ENCODE data around the gene PTPRD. TPM values are rescaled to one million over a fixed set of nuclear protein-coding genes. Genes with fewer than 3 reads are reported as not detected.

Gene PTPRD
- total RNA-seq, 1 experiment from 2014 or later, result 32.5 TPM

DNA sequence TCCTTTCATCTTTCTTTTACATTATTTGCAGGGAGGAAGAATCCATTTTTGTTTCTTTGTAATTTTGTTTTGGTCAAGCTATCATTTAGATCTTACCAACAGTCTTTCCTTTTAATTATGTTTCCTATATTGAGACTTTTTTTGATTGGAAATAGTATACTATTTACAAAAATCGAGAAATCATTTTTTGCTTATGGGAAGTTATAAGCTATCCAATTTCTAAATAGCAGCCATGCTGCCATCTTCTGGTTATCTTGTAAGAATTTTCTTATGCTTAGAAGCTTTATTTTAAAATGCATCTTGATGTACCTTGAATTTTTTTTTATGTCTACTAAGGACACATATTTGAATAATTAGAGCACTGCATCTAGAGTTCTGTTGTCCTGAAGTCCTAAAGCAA, 821.2 kb downstream of the PTPRD start:
- H3K27me3 ChIP-seq (ENCODE audit: insufficient read depth, low read length), result no peaks in the 10 kb centered on the region
- no peak overlapping the region for H3K27ac ChIP-seq (ENCODE audit: insufficient read length, low read depth, low read length)
- no peak overlapping the region for H3K9ac ChIP-seq (ENCODE audit: extremely low read depth, insufficient read length, low read length)
- H3K79me2 ChIP-seq (ENCODE audit: insufficient read depth, low read length), result no peaks in the 10 kb centered on the region
- H3K23ac ChIP-seq (ENCODE audit: insufficient read length, low read depth, low read length), result no peak overlapping the region
- 0 out of 5 replicates have a peak, but pooled peaks cover 0 to 1% of the 10 kb centered on the region in 2 experiments for H3K9me3 Mint-ChIP-seq
- H3K36me3 Mint-ChIP-seq (ENCODE audit: insufficient read depth in 1 of 3, low read depth in 3 of 3), result no peaks in the 10 kb centered on the region; a peak in 1 of 7 replicates
- H3K4me1 ChIP-seq (ENCODE audit: insufficient read depth, low read length), result no peaks in the 10 kb centered on the region
- no CpG with 5 or more reads among the region's 1 CpG for WGBS (ENCODE audit: extremely low coverage, insufficient read length, low lambda C conversion rate)
- H2BK15ac ChIP-seq (ENCODE audit: low read depth, low read length), result no peak overlapping the region
- no peaks in the 10 kb centered on the region for H3K27me3 Mint-ChIP-seq (ENCODE audit: low read depth)
- H3T11ph ChIP-seq (ENCODE audit: low read length), result no peak overlapping the region
- no peak overlapping the region for H2BK120ac ChIP-seq (ENCODE audit: low read depth, low read length, poor library complexity, severe bottlenecking)
- no peak overlapping the region for H2AK5ac ChIP-seq (ENCODE audit: insufficient read length, low read length)
- no peak overlapping the region for H2BK20ac ChIP-seq (ENCODE audit: low read depth, low read length, poor library complexity, severe bottlenecking)
- H3K4me1 Mint-ChIP-seq, result no peaks in the 10 kb centered on the region
- no peak overlapping the region for H2BK12ac ChIP-seq (ENCODE audit: insufficient read length, low read depth, low read length)
- H3K4me3 Mint-ChIP-seq, result no peak overlapping the region
- no peak overlapping the region for H3K4ac ChIP-seq (ENCODE audit: low read depth, low read length)
- no peak for DNase-seq
- H2BK5ac ChIP-seq (ENCODE audit: insufficient read length, low read length), result no peak overlapping the region
- no peak overlapping the region for H4K91ac ChIP-seq (ENCODE audit: insufficient read length, low read depth, low read length)
- no peaks in the 10 kb centered on the region for H3K9me3 ChIP-seq (ENCODE audit: control insufficient read depth, low read depth, low read length)
- no peaks in the 10 kb centered on the region for H4K20me1 ChIP-seq (ENCODE audit: control insufficient read depth, insufficient read depth, insufficient read length)
- no peak overlapping the region for H3K27ac Mint-ChIP-seq
- no peak overlapping the region for H4K5ac ChIP-seq (ENCODE audit: insufficient read length, low read depth, low read length)
- no peak overlapping the region for H2AFZ ChIP-seq (ENCODE audit: low read length)
- H3K23me2 ChIP-seq (ENCODE audit: insufficient read length, low read depth, low read length, poor library complexity, severe bottlenecking), result no peaks in the 10 kb centered on the region
- TF ChIP-seq, protein P1, sequence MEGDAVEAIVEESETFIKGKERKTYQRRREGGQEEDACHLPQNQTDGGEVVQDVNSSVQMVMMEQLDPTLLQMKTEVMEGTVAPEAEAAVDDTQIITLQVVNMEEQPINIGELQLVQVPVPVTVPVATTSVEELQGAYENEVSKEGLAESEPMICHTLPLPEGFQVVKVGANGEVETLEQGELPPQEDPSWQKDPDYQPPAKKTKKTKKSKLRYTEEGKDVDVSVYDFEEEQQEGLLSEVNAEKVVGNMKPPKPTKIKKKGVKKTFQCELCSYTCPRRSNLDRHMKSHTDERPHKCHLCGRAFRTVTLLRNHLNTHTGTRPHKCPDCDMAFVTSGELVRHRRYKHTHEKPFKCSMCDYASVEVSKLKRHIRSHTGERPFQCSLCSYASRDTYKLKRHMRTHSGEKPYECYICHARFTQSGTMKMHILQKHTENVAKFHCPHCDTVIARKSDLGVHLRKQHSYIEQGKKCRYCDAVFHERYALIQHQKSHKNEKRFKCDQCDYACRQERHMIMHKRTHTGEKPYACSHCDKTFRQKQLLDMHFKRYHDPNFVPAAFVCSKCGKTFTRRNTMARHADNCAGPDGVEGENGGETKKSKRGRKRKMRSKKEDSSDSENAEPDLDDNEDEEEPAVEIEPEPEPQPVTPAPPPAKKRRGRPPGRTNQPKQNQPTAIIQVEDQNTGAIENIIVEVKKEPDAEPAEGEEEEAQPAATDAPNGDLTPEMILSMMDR (conservative IDR thresholded peaks at IDR 0.05), result peak; percentile 42; the same call in 1 of the 3 replicates
- H3K79me1 ChIP-seq (ENCODE audit: insufficient read depth, low read depth, low read length, poor library complexity, severe bottlenecking), result no peaks in the 10 kb centered on the region
- H4K8ac ChIP-seq (replicated peaks; ENCODE audit: insufficient read length, low read depth, low read length), result no peak overlapping the region
- H3K4me2 ChIP-seq (ENCODE audit: insufficient read depth, insufficient read length, low read length), result no peak overlapping the region
- H3K18ac ChIP-seq (ENCODE audit: insufficient read length, low read depth, low read length), result no peak overlapping the region
- no peak overlapping the region for H3K56ac ChIP-seq (ENCODE audit: insufficient read length, low read depth, low read length)
- no peak overlapping the region for H3K14ac ChIP-seq (ENCODE audit: insufficient read depth, low read length)

All from H9 (cell line).